ENCODE measurements around the gene FRMD1.

Gene FRMD1

GRCh38 chr6:168040856-168041496, 38.0 kb downstream of the FRMD1 start:
- DNase-seq = no peak

GRCh38 chr6:168039849-168040248, 39.2 kb downstream of the FRMD1 start:
- no peak for DNase-seq

DNA sequence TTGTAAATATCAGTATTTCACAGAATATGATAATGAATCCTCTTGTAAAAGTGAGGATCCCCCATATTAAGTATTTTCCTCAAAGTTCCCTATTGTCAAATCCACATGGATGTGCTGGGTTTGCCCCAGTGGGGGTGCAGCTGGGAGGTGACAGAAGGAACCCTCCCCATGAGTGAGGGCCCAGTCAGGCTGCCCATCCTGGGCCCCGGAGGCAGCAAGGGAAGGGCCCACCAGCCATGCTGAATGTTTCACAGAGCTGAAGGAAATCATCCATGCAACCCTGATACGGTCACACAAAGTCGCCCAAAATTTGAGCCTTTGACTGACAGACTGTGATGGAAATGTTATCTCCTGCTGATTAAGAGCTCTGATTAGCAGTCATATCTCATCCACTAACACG, 39.7 kb downstream of the FRMD1 start:
- DNase-seq = no peak

DNA sequence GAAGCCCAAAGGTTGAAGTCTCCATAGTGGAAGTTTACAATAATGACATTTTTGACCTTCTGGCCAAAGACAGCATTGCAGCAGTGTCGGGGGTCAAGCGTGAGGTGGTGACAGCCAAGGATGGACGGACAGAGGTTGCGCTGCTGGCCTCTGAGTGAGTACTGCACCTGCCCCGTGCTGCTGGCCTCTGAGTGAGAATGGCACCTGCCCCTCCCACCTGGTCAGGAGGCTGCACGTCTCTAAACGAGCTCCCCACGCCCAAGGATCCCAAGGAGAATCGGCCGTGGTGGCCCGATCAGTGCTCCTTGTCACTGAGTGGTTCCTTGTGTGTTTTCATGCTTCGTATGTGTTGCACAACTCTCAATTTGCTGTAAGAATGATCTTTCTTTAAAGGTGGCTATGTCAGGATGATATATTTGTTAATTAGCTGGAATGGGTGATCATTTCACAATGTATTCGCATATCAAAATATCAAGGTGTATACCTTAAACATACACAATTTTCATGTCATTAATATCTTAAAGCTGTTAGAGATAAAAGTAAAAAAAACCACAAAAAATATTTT, 40.4 kb downstream of the FRMD1 start:
- no peak for DNase-seq

- no peak for DNase-seq
These were observed 41.2 kb downstream of the FRMD1 start for GRCh38 chr6:168037856-168038255.

DNA sequence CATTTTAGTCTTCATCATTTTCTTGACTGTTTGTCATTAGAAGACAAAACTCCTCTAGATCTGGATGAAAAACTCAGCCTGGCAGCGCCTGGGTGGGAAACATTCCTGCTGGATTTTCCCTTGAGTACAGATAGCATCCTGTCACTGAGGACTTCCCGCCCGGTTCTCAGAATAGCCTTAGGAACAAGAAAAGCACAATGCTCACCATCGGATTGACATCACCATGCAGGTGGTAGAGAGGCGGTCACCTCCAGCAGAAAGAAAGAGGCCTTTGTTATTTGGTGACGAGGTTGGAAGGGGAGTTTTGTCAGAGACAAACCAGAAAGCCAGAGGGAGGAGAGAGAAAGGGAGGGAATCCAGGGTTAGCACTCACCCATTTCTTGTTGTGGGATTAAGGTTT, 41.8 kb downstream of the FRMD1 start:
- no peak for DNase-seq

DNA sequence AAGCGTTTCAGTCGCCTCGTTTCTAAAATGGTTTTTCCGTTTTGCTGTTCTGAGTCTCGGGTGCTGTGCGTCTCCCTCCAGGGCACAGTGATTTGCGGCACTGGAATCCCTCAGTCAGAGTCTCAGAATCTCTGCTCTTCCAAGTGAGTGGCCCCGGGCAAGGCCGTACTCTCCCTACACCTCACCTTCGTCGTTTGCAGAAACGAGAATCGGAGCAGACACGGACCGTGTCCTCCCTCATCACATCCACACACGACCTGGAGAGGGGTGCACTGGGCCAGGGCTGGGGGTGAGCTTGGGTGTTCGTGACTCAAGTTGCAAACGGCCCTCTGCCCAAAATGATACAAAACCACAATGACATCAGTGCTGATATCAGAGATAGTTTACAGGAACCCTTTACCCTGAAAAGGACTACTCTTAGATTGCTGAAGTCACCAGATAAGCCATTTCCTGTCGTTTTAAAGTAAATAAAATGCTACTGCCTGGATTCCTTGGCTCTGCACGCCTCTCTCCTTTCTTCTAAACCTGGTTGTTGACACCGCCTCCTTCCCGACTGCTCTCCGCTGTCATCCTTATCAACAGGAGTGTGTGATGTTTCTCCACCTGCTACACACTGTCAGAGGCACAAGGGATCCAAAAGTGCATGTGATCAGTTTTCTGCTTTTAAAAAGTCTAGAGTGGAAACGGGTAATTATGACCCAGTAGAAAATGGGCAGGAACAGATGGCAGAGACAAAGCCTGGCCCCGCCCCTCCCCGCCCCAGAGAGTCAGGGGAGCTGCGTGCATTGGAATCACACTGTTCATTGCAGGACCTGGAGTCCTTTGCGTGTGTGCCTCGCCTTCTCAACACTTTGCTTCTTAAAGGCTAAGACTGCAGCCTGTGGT, 43.1 kb downstream of the FRMD1 start:
- no peak for DNase-seq

DNA sequence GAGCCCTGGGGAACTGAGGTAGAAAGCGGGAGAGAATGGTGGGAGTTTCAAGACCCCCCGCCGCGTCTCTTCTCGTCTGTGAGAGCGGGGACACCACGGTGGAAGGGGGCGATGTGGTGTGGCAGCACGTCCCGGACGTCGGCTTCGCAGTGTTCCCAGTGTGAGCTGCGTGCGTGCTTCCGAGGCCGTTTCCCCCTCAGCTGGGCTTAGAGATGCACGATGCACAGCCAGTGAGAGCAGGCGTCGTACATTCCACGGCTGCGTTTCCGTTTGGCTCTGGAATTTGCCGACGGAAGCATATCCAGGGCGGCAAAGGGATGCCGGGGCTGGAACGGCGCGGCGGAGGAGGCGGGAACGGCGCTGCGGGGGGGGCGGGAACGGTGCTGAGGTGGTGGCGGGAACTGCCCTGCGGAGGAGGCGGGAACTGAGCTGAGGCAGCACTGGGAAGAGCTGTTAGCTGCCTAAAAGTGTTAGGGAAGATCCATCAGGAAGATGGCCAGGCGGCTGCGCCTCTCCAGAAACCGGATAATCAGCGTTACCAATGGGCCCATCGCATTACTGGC, 43.8 kb downstream of the FRMD1 start:
- no peak for DNase-seq

DNA sequence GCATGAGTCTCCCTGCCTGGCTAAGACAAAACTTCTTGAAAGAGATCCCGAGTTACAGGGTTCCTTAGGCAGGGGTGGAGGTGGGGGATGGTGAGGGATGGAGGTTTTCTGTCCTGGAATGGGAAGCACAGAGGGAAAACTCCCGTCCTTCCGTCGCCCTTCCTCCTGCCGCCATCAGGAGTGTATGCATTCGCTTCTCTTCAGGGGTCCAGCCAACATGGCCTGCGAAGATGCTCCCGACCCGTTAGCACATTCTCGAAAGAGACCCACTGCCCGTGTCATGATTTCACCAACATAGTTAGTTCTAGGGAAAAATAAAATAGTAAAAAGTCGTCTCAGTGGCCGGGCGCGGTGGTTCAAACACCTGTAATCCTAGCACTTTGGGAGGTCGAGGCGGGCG, 44.5 kb downstream of the FRMD1 start:
- DNase-seq = no peak

DNA sequence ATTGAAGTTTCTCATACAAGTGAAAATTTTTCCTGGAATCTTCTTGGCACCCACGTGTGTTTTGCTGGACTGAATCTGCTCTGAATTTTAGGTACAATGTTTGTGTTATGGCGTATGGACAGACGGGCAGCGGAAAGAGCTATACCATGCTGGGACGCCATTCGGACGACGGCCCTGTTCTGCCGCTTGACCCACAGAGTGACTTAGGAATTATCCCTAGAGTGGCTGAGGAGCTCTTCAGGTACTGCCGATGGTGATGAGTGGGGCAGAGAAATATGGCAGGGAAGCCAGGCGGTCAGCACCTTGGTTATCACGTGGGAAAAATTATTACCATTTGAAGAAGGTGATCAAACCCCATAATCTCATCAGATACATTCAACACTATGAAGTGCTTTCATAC, 45.2 kb downstream of the FRMD1 start:
- no peak for DNase-seq

- no peak for DNase-seq
These were observed 46.8 kb downstream of the FRMD1 start for GRCh38 chr6:168032005-168032760.

- no peak for DNase-seq
These were observed 47.5 kb downstream of the FRMD1 start for GRCh38 chr6:168031411-168031971.

- no peak for DNase-seq
These were observed 48.1 kb downstream of the FRMD1 start for GRCh38 chr6:168030908-168031307.

DNA sequence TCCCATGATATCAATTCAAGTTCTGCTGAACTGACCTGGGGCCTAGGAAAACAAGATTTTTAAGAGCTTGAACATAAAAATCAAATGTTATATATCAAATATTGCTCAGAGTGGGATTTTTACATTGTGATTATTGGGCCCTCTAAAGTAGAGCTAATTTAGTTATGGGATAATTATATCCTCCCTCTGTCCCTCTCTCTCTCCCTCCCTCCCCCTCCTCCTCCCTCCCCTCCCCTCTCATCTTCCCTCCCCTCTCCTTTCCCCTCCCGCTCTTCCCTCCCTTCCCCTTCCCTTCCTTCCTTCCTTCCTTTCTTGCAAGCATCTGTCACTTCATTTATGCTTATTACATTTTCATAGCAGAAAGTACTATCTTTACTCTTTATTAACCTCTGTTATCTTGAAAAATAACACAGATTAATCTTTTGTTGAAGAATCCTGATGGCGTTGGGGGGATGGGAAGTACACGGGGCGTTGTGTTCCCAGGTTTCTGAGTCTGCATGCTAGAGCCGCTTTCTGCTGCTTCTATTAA, 48.7 kb downstream of the FRMD1 start:
- no peak for DNase-seq

- no peak for DNase-seq
These were observed 49.4 kb downstream of the FRMD1 start for GRCh38 chr6:168029459-168030217.

GRCh38 chr6:168028181-168028580, 50.8 kb downstream of the FRMD1 start:
- no peak for DNase-seq

GRCh38 chr6:168027521-168027920, 51.5 kb downstream of the FRMD1 start:
- DNase-seq = no peak

DNA sequence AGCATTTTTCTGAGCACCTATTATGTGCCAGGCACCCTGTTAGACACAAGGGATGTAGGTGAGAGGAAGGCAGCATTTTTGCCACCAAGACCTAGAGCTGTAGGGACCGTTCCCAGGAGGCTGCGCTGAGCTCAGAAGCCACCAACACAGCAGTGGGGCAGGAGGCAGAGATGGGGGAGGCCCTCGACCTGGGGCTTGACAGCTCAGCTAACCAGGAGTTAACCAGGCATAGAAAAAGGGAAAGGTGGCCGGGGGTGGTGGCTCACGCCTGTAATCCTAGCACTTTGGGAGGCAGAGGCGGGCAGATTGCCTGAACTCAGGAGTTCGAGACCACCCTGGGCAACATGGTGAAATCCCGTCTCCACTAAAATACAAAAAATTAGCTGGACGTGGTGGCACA, 52.1 kb downstream of the FRMD1 start:
- no peak for DNase-seq

DNA sequence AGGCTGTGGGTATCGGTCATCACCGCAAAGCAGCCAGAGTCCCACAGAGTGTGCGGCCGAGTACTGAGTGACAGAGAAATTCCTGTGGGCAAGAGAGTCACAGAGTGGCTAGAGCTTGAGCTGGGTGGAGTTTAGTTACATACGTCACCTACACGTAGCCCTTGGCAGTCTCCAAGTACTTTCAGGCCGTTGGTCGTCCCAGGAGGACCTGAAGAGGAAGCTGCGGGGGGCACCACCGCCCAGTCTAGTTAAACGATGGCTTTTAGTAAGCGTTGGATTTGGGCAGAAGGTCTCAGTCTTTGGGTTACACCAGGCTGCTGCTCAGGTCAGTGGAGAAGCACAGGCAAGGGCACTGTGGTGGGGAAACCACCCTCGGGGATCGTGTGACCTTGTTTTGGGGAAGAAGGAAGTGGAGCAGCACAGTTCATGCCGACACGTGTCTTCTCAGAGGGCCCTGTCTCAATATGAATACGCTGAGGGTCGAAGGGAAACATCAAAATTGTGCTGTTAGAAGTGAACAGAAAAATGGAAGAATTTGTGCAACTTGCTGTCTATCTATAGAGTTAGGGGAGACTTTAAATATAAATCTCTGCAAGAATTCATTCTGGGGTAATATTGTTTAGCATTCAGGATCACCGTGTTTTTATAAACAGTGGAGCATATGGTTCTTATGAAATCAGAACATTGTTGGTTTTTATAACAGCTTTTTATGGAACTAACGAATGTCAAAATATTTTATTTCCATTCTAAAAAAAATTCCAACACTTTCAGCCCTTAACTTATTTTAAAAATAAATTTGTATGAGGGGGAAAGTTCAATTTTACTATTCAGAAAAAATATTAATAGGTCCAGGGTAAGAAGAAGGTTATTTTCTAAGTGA, 52.9 kb downstream of the FRMD1 start:
- DNase-seq = no peak

DNA sequence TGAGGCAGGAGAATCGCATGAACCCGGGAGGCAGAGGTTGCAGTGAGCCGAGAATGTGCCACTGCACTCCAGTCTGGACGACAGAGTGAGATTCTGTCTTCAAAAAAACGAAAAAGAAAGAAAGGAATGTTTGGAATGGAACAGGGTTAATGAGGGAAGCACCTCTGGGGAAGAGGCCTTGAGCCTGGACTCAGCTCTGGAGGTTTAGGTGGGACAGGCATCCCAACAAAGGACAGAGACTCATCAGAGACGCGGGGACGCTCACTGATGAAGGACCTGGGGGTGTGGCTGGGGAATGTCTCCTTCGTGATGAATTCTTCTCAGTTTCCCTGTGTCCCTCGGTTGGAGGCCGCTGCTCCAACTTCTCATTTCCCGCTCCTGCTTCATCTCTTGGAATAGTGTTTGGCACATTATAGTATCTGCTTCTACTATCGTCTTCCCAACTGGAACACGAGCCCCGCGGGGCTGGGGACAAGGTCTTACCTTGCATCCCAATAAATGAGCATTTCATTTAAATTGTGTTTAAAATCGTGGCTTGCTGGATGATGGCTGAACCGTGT, 54.0 kb downstream of the FRMD1 start:
- no peak for DNase-seq

Measured in CD4-positive, alpha-beta T cell treated with Interleukin-21 for 1 hour (primary cell).